ENCODE results near the gene MAP3K2. TPM values are rescaled to one million over a fixed set of nuclear protein-coding genes. Genes with fewer than 3 reads are reported as not detected.
"Not testable (repeated sequence)": the region's sequence is repeated elsewhere in the genome, so short reads cannot be mapped to it uniquely, and the experiment has no call there.

The MAP3K2 gene
- total and polyA plus RNA-seq, 2 donors (not counting 3 experiments of a cell fraction or from before 2014, with no cell fraction given), result 3.4 to 25.7 TPM

DNA sequence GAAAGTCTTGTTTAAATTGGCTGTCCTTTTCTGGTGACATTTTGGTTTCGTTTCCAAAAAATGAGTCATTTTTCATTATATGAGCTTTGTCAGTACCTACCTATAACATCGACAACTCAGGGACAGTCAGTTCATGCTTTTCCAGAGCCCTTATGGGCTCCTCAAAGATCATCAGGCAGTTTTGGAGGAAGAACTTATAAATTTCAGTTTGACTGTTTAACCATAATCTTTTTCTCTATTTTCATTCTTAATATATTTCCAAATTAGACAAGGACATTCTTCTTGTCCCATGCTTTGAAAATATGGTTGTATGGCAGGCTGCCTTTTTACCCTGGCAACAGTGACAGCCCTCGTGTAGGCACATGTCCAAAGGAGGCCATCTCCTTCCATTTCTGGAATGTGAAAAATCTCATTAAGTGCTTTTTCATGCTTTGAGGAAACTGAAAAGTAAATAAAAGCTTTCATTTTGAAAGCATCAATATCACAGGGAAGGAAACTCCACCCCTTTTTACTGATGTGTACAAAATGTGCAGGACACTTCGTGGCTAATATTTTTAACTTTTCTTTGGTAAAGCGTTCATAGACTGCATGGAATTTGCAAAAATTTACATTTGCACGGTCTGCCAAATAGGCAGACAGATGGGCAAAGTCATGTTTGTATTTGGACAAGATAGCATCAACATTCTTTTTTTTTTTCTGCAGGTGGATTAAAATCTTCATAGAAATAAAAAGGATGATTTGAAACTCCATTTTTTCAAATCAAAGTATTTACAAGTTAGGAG, 23.3 kb upstream of the MAP3K2 start:
- H3K9me3 ChIP-seq (replicated peaks; ENCODE audit: control insufficient read depth, insufficient read depth, low read length), result no peaks in the 10 kb centered on the region
- no TSS peak for BruUV-seq (replicated peaks)
- no peaks in the 10 kb centered on the region for H4K20me1 ChIP-seq (replicated peaks; ENCODE audit: control insufficient read depth, extremely low read depth, insufficient read depth, low read length)
- CTCF ChIA-PET, result interaction anchor here (1.1 to 2.3 kb wide), 4 partner anchors 8 to 23 kb away, joined by 3 to 9 read pairs (median 4); no protein-coding TSS in a partner anchor
- dilution Hi-C loops (cut with MboI; ENCODE audit: extremely low pct_ligation_motif_present, low sequenced_read_pairs) (no loop called here), intact Hi-C loops (cut with micrococcal nuclease) (no loop called here)
- no peaks in the 10 kb centered on the region for H3K36me3 ChIP-seq (ENCODE audit: control insufficient read depth in 2 of 2, extremely low read depth in 1 of 2, insufficient read depth in 2 of 2, low read length in 2 of 2)
- peak overlapping the region in 1 of 3 experiments; percentile 15 for H3K4me3 ChIP-seq (replicated peaks in 1 of 3; ENCODE audit: insufficient read depth in 1 of 3, low read depth in 1 of 3, low read length in 3 of 3)
- no peaks in the 10 kb centered on the region for H3K27me3 ChIP-seq (ENCODE audit: control insufficient read depth in 2 of 2, insufficient read depth in 2 of 2, low read length in 2 of 2)
- no peaks in the 10 kb centered on the region for H3K9me1 ChIP-seq (replicated peaks; ENCODE audit: control insufficient read depth, extremely low read depth, insufficient read depth, low read length)
- H3K4me2 ChIP-seq (ENCODE audit: insufficient read depth, low read length), result peak overlapping the region; percentile 89
- POLR2A ChIA-PET, result no interaction called here
- peak overlapping the region; percentile 77 for H2AFZ ChIP-seq (ENCODE audit: low read depth, low read length)
- H3K79me2 ChIP-seq (ENCODE audit: control insufficient read depth, insufficient read depth, low read length), result no peaks in the 10 kb centered on the region
- DNase-seq (ENCODE audit: low read depth, low spot score) (peak; percentile 60), FAIRE-seq (peak; percentile 53)
- TF ChIP-seq FOS (IDR thresholded peaks at IDR 0.05; ENCODE audit: borderline replicate concordance, insufficient read depth, low read length), result peak; percentile 4
- TF ChIP-seq GATA2 (IDR thresholded peaks at IDR 0.05; ENCODE audit: insufficient read depth, insufficient read length, low read depth, low read length), result no peak
- TF ChIP-seq POLR2A (IDR thresholded peaks at IDR 0.05; ENCODE audit: low read depth, low read length), result no peak
- peak overlapping the region; percentile 70 for H3K27ac ChIP-seq (ENCODE audit: insufficient read depth, low read depth, low read length)
- H3K9ac ChIP-seq (replicated peaks; ENCODE audit: extremely low read depth, insufficient read depth, low read length), result peak overlapping the region; percentile 57
- peaks cover 45% of the 10 kb centered on the region for H3K4me1 ChIP-seq (ENCODE audit: control insufficient read depth, extremely low read depth, insufficient read depth, low read length)

- H3K4me2 ChIP-seq (ENCODE audit: insufficient read depth, low read length); H3K27me3 ChIP-seq (ENCODE audit: control insufficient read depth in 2 of 2, insufficient read depth in 2 of 2, low read length in 2 of 2); H3K79me2 ChIP-seq (ENCODE audit: control insufficient read depth, insufficient read depth, low read length); H3K9me3 ChIP-seq (replicated peaks; ENCODE audit: control insufficient read depth, insufficient read depth, low read length); DNase-seq (ENCODE audit: low read depth, low spot score); H3K27ac ChIP-seq (ENCODE audit: insufficient read depth, low read depth, low read length); H3K9me1 ChIP-seq (replicated peaks; ENCODE audit: control insufficient read depth, extremely low read depth, insufficient read depth, low read length); H4K20me1 ChIP-seq (replicated peaks; ENCODE audit: control insufficient read depth, extremely low read depth, insufficient read depth, low read length); intact Hi-C loops (cut with micrococcal nuclease); CTCF ChIA-PET; POLR2A ChIA-PET; H3K9ac ChIP-seq (replicated peaks; ENCODE audit: extremely low read depth, insufficient read depth, low read length); H3K4me3 ChIP-seq (replicated peaks in 1 of 3; ENCODE audit: insufficient read depth in 1 of 3, low read depth in 1 of 3, low read length in 3 of 3); H3K36me3 ChIP-seq (ENCODE audit: control insufficient read depth in 2 of 2, extremely low read depth in 1 of 2, insufficient read depth in 2 of 2, low read length in 2 of 2); FAIRE-seq; H2AFZ ChIP-seq (ENCODE audit: low read depth, low read length); BruUV-seq (replicated peaks); dilution Hi-C loops (cut with MboI; ENCODE audit: extremely low pct_ligation_motif_present, low sequenced_read_pairs): not testable (repeated sequence)
- peaks cover 48% of the 10 kb centered on the region for H3K4me1 ChIP-seq (ENCODE audit: control insufficient read depth, extremely low read depth, insufficient read depth, low read length)
Observed at GRCh38 chr2:127409716-127410115, 21.9 kb upstream of the MAP3K2 start.
